ENCODE measurements around the gene UPP2.

DNA sequence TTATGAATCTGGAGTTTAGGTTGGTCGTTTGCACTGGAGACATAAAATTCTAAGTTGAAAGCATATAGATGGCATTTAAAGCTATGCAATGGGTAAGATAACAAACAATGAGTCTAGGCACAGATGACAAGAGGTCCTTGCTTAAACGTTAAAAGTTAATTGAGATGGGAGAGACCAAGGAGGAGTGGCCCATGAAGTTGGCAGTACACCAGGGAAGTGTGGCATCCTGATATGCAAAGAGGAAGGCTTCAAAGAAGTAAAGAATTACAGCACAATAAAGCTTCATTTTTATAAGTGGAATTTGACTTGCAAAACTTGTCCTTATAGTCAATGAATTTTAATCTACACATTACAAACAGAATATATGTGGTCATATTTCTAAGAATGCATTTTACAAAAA, 23.2 kb downstream of the UPP2 start:
- TF ChIP-seq POLR2AphosphoS5 (IDR thresholded peaks at IDR 0.05; ENCODE audit: borderline replicate concordance, low read depth, low read length), result no peak
- no peak for TF ChIP-seq EZH2 (IDR thresholded peaks at IDR 0.05)
